HUDEP-2 (cell line): ENCODE measurements around the gene SLC9A4.

Experiments used
- DNase-seq, 76 experiments: peaks; one replicate each; lab custom pipeline; 2025; ENCODE audit not compliant: unreplicated experiment in 76 of 76; lab: John Stamatoyannopoulos, UW

The SLC9A4 gene

GRCh38 chr2:102453501-102453900, 19.5 kb upstream of the SLC9A4 start:
- peak in 5 of 76 experiments; percentile 1 to 15 (median 12) for DNase-seq

DNA sequence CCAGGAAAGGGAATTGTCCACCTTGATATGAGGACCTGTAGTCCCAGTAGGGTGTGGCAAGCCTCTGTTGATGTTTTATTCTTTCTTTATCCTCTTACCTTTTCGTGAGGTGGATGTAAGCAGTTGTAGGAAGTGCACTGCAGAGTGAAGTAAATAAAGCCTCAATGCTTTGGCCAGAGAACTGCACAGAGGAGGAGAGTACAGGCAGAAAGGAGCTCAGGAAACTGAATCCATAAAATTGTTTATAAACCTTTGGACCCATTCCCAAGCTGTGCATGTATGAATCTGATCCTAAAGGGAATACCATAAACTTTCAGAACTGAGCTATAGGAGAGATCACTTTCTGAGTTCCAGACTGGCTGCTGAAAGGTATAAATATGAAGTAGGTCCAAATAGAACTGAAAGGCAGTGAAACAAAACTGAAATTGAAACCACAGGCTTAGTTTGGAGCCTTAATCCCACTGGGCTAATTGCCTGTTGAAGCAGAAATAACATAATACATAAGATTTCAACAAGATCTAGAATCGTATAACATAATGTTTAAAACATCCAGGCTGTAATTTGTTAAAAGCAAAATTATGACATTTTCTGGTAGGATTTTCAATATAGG, 17.9 kb upstream of the SLC9A4 start:
- no peak for DNase-seq

DNA sequence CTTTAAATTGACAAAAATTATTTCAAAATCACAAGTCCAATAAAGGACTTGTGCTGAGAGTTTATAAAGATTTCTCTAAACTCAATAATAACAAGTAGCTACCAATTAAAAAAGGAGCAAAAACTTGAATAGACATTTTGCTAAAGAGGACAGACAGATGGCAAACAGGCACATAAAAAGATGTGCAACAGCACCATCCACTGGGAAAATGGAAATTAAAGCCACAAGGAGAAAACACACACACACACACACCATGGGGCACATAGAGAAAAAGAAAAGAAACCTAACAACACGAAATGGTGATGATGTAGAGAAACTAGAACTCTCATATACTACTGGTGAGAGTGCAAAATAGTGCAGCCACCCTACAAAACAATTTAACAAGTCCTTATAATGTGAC, 12.6 kb upstream of the SLC9A4 start:
- DNase-seq: no peak

DNA sequence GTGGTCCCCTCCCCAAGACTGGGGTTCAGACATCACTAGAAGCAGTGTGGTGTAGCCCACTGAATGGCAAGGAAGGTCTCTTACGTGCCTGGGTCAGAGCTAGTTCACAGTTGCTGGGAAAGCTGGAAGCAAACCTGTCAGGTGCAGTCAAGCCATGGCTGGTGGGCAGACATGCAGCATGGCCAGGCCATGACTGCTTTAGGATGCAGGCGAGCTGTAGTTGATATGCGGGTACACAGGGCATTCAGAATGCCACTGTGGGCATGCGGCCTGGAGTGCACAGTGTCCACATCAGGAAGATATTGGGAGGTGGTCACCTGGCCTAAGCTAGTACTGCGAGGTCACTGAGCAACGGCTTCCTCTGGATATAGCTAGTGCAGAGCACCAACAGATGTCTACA, 11.8 kb upstream of the SLC9A4 start:
- no peak for DNase-seq

DNA sequence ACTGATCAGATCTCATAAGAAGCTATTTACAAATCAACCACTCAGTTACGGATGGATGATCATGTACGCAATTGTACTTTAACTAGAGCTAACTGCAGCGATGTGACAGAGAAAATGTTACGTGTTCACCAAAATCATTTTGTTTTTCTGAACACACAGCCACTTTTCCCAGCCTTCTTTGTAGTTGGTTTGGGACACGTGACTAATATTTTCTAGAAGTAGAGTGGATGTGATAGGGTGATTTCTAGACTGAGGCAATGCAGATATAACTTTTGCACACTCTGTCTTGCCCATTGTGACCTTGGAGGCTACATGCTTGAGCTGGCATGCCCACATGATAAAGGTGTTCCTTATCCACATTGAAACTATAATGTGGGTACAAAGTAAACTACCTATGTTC, 9.9 kb upstream of the SLC9A4 start:
- no peak for DNase-seq

DNA sequence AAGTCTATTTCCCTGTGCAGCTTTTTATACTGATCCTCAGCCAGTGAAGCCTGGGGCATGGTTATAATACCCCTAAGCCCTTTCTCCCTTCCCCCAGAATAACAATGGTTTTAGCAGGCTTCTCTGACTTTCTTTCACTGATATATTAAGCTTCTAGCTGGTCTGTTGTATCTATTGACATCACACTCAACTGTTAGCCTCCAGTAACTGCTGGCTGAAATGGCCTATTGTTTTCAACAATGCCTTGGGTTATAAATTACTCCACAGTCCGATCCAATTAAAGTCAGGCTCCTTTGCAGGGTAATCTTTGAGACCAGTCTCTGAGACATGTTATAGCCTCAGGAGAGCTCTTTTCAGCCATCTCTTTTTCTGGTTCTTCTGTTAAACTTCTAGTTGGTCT, 2.9 kb upstream of the SLC9A4 start:
- no peak for DNase-seq

DNA sequence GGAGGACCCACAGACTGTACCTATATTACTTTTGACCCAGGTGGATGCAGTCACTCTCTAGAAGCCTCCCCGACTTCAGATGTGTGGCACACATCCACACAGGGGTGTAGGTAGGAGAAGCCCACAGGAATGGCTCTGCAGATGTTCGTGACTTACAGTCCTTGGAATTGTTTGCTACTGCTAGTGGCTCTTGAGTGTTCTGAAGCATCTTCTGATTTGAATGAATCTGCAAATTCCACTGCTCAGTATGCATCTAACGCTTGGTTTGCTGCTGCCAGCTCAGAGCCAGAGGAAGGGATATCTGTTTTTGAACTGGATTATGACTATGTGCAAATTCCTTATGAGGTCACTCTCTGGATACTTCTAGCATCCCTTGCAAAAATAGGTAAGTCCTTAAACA, 605 bp downstream of the SLC9A4 start:
- no peak for DNase-seq

DNA sequence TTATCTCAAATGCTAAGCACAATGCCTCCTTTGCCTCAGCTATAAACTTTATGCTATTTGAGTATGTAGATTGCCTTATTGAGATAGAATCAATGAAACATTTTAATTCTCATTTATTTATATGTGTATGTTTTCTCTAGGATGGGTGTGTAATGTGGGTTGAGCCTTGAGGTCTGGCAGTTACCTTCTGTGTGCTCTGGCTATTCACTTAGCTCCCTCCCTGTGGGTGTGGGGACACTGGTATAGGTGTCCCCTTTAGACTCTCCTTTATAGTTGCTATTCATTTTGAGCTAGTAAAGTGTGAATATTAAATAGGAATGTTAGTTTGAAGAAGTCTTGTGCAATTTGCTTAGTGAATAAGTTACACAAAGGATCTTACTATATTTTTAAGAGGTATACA, 1.8 kb downstream of the SLC9A4 start:
- DNase-seq: no peak

DNA sequence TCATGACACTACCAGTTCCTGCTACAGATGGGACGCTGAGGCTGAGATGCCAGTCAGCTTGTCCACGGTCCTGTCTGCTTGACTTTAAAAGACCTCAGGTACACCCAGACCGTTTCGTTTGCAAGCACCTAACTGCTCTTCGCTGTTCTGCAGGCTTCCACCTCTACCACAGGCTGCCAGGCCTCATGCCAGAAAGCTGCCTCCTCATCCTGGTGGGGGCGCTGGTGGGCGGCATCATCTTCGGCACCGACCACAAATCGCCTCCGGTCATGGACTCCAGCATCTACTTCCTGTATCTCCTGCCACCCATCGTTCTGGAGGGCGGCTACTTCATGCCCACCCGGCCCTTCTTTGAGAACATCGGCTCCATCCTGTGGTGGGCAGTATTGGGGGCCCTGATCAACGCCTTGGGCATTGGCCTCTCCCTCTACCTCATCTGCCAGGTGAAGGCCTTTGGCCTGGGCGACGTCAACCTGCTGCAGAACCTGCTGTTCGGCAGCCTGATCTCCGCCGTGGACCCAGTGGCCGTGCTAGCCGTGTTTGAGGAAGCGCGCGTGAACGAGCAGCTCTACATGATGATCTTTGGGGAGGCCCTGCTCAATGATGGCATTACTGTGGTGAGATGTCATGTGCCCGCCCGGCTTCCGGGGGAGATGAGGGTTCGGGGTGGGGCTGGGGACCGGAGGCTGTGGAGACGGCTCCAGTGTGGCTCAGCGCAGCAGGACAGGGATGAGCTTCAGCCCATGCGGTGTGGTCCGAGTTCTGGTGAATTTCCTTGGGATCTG, 5.9 kb downstream of the SLC9A4 start:
- DNase-seq: no peak

DNA sequence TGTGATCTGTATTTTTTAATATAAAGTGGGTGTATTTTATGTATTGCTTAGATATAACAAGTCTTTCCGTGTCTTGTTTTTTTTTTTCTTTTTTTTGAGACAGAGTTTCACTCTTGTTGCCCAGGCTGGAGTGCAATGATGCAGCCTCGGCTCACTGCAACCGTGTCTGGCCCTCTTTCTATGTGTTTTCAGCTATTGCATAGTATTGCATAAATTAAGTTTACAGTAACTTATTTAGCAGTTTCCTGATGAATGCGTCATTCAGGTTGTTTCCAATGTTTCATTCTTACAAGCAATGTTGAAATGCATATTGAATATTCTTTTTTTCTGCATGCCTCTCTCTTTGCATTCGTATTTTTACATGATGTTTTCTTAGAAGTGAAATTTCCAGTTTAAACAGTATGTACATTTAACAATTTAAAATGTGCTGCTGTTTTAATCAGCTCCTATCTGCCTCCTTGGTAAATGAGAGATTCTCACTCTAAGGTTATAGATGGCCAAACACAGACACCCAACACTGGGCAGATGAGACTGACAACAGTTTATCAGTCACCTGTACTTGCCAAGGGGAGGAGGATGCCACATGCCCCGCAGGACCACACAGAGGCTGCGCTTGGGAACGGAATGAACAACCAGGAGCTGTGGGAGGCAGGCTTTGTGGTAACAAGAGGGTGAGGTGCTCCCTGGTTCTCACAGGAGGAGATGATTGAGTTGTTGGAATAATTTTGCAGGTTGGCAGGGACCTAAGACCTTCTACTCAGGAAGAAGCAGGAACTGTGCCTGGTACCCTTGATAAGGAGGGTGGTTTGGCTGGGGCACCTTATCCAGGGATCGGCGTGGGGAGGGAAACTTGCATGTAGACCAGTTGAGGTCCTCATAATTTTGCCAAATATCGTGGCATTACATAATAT, 7.5 kb downstream of the SLC9A4 start:
- no peak for DNase-seq

GRCh38 chr2:102481931-102482330, 8.9 kb downstream of the SLC9A4 start:
- no peak for DNase-seq

DNA sequence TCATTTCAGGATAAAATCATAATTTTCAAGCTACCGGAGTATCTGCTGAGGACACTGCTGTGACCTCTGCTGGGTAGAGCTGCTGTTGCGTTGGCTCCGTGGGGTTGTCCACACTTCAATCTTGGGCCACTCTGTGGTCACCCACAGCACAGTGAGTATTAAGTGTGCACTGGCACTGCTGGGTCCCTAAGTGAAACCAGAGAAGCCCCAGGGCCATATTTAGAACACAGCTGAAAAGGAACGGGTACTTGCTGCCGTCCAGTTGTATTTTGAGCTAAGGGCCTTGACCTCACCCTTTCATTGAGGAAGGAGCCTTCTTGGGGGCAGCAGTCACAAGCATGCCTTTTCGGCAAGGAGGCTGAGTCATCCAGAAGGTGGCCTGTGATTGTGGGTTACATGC, 10.1 kb downstream of the SLC9A4 start:
- no peak for DNase-seq

- DNase-seq: no peak
Observed at GRCh38 chr2:102484310-102485061, 11.5 kb downstream of the SLC9A4 start.

DNA sequence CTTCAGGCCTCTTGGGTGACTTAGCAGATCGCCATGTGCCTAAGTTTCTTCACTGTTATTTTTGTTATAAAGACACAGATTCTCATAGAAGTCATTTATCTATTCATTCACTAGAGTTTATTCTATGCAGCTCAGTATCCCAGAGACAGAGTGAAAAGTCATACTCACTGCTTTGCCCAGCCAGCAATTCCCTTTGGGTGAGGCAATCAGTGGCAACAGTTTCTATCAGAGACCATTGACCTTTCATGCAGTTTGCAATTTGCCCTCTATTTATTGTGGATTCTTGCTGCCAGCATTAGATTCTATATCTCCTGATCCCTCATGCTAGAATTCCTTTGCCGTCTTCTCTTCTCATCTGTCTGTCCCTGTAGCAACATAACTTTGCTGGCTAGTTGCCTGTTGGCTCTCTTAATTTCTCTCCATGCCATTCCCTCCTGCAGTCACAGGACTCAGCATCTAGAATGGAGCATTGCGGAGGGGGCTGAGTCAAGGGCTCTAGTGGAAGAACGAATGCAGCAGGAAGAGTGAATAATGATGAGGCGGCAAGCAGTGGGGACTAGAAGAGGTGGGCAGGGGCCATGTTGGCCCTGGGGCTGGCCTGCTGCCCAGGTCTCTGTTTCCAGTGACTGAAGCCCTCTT, 12.2 kb downstream of the SLC9A4 start:
- no peak for DNase-seq

DNA sequence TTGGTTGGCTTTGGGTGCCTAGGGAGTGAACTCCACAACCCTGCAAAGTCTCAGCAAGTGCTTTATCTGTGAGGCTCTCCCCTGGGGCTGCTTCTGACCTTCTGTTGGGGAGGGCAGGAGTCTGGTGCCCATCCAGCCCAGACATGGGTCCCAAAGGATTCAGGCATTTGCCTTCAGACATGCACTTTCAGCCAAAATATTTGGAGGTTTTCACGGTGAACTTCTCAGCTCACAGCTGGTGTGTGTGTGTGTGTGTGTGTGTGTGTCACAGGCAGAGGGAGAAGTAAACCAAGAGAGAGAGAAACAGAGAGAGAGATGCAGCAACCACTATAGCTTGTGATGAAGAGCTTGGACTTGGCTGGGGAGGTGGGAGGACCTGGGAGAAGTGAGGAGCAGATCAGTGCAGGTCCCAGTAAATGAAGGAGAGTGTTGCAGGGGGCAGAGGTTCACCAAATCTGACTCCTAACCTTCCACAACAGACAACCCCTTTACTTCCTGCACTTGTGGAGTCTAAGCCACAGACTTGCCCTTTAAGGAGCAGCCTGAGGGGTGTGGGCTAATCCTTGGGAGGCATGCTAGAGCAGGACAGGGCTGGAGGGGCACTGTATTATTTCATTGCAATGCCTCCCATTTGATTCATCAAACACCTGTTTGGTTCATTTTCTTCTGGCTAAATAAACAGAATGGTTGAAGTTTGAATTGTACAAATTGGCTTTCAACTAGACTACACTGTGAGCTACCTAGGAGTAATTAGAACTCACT, 14.1 kb downstream of the SLC9A4 start:
- no peak for DNase-seq

GRCh38 chr2:102487761-102488462, 14.9 kb downstream of the SLC9A4 start:
- no peak for DNase-seq

- no peak for DNase-seq
Observed at GRCh38 chr2:102489646-102490045, 16.6 kb downstream of the SLC9A4 start.

DNA sequence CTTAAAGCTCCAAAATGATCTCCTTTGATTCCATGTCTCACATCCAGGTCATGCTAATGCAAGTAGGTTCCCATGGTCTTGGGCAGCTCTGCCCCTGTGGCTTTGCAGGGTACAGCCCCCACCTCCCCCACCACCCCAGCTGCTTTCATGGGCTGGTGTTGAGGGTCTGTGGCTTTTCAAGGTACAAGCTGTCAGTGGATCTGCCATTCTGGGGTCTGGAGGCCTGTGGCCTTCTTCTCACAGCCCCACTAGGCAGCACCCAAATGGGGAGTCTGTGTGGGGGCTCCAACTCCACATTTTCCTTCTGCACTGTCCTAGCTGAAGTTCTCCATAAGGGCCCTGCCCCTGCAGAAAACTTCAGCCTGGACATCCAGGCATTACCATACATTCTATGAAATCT, 19.0 kb downstream of the SLC9A4 start:
- no peak for DNase-seq

DNA sequence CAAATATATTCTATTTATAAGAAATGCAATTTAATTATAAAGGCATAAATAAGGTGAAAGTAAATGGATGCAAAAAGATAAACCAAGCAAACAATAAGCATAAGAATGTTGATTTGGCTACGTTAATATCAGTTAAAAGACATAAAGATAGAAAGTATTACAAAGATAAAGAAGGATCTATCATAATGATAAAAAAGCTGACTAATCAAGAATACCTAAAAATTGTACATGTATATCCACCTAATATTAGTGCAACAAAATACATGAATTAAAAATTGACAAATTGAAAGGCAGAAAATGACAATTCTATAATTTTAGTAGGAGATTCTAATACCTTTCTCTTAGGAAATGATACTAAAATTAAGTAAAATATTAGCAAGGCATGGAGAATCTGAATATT, 21.5 kb downstream of the SLC9A4 start:
- no peak for DNase-seq
